GM13977 (cell line): ENCODE measurements around the gene MAML3.

Source experiments
- DNase-seq: peaks from one replicate; pipeline ENCODE4 v3.0.0; 2012; ENCODE audit warnings: low spot score
- CTCF ChIP-seq: IDR thresholded peaks from 2 replicates; pipeline ENCODE4 v1.5.1; 2012; ENCODE audit warnings: mild to moderate bottlenecking, control low read depth; ENCODE audit not compliant: insufficient read depth; ENCODE audit errors: extremely low read depth, missing control alignments
- in situ Hi-C: fragments of 300-500 bp; cut with MboI; formaldehyde crosslinking; loops from one replicate; pipeline ENCODE4 v1.12.0; 2022; ENCODE audit warnings: low sequenced_read_pairs, low pct_unique_long_range_greater_than_20kb, mixed read lengths, inconsistent platforms; ENCODE audit not compliant: unreplicated experiment

MAML3 gene

GRCh38 chr4:140081641-140082390 lies 72.2 kb downstream of the MAML3 start:
- no peak for DNase-seq
- TF ChIP-seq CTCF, result no peak

DNA sequence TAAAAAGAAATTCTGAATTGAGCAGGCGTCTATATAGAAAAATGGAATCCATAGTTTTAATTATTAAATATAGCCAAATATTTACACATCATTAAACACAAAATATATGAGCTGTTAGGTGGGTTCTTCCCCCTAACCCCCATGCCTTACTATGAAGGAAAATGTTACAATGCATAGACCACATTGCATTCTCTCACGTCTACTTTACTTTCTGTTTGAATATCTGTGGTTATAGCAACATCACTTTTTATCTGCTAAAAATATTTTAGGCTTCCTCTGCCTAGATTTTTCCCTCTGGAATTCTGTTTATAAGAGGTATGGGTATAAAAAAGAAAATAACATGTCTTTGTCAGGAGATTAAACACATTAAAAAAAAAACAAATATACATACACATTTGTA lies 73.1 kb downstream of the MAML3 start:
- no peak for TF ChIP-seq CTCF
- no peak for DNase-seq
- in situ Hi-C loops, result no loop called here

More at GRCh38 chr4:140081641-140082390, 72.2 kb downstream of the MAML3 start:
- in situ Hi-C loops, result no loop called here

GRCh38 chr4:140078366-140078765 lies 75.6 kb downstream of the MAML3 start:
- in situ Hi-C loops, result no loop called here
- DNase-seq, result no peak
- no peak for TF ChIP-seq CTCF

- no peak for DNase-seq
- no peak for TF ChIP-seq CTCF
- in situ Hi-C loops, result no loop called here
Observed at GRCh38 chr4:140076307-140076706, 77.7 kb downstream of the MAML3 start.

GRCh38 chr4:140071806-140072205 lies 82.2 kb downstream of the MAML3 start:
- in situ Hi-C loops, result no loop called here
- no peak for TF ChIP-seq CTCF
- DNase-seq, result peak; percentile 36

DNA sequence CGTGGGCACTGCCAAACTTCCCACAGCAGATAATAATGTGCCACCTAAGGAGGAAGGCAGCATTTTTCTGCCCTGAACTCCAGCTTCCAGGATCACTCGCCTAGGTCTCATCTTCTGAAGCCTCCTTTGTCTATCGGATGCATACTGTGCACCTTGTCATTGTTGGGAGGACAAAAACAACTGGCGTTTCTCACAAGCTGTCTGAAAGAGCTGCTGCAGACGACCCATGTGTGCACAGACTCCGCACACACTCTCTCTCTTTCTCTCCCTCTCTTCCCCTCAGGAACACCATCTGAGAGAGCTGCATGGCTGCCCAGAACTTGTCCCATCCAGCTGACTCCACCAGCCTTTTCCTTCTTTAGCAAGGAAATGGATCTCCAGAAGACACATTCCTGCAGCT lies 83.0 kb downstream of the MAML3 start:
- in situ Hi-C loops, result no loop called here
- no peak for DNase-seq
- TF ChIP-seq CTCF, result no peak

- in situ Hi-C loops, result no loop called here
- DNase-seq, result no peak
- TF ChIP-seq CTCF, result no peak
Observed at GRCh38 chr4:140070366-140070765, 83.6 kb downstream of the MAML3 start.
